Stimulated activated CD8-positive, alpha-beta memory T cell treated with anti-CD3 and anti-CD28 coated beads, Interleukin-2, amount 100 ng/mL, for 1 hour (primary cell): ENCODE measurements around the gene GALNT5.
"Not testable (repeated sequence)": the region's sequence is repeated elsewhere in the genome, so short reads cannot be mapped to it uniquely, and the experiment has no call there.

ENCODE experiments used
- DNase-seq, 2 donors: peaks; one replicate each; pipeline ENCODE4 v3.0.0-alpha.2; 2020; ENCODE audit warnings: low read depth in 2 of 2

GALNT5 gene, protein sequence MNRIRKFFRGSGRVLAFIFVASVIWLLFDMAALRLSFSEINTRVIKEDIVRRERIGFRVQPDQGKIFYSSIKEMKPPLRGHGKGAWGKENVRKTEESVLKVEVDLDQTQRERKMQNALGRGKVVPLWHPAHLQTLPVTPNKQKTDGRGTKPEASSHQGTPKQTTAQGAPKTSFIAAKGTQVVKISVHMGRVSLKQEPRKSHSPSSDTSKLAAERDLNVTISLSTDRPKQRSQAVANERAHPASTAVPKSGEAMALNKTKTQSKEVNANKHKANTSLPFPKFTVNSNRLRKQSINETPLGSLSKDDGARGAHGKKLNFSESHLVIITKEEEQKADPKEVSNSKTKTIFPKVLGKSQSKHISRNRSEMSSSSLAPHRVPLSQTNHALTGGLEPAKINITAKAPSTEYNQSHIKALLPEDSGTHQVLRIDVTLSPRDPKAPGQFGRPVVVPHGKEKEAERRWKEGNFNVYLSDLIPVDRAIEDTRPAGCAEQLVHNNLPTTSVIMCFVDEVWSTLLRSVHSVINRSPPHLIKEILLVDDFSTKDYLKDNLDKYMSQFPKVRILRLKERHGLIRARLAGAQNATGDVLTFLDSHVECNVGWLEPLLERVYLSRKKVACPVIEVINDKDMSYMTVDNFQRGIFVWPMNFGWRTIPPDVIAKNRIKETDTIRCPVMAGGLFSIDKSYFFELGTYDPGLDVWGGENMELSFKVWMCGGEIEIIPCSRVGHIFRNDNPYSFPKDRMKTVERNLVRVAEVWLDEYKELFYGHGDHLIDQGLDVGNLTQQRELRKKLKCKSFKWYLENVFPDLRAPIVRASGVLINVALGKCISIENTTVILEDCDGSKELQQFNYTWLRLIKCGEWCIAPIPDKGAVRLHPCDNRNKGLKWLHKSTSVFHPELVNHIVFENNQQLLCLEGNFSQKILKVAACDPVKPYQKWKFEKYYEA

DNA sequence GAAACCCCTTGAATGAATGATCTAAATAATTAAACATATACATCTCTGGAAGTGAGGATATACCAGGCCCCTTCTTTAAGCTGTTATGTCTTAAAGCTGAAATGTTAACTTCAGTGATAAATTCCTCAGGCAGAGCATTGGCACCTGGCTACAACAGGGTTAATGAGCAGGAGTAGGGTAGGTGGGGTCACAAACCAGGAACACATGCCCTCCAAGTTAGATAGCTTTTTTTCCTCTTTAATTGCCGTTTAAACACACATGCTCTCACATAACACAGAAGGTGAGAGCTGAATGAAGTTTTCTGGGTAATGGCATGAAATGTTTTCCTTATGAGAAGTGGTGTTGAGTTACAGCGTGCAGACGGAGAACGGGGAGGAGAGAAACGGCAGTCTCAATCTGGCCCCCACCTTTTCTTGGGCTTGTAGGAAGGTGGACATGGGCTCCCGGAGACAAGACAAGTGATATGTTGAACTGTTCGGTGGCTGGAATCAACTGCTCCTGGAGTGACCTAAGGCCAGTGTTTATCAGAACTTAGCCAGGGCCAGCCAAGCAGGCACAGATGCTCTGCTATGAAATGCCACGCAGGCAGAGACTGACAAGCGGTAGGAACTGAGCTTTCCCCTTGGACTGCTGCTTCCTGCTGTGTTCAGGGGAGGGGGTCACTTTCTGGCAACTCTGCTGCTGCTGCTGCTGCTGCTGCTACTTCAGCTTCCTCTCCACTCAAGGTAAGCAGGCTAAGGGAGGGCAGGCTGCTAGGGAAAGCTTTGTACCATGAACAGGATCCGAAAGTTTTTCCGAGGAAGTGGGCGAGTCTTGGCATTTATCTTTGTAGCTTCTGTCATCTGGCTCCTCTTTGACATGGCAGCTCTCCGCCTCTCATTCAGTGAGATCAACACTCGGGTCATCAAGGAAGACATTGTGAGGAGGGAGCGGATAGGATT is at the start of gene GALNT5:
GALNT5 (plus strand) TSS at position 394 of the 941 bp plus-strand sequence; CDS start at position 772, 378 bp downstream.
- no peak for DNase-seq

DNA sequence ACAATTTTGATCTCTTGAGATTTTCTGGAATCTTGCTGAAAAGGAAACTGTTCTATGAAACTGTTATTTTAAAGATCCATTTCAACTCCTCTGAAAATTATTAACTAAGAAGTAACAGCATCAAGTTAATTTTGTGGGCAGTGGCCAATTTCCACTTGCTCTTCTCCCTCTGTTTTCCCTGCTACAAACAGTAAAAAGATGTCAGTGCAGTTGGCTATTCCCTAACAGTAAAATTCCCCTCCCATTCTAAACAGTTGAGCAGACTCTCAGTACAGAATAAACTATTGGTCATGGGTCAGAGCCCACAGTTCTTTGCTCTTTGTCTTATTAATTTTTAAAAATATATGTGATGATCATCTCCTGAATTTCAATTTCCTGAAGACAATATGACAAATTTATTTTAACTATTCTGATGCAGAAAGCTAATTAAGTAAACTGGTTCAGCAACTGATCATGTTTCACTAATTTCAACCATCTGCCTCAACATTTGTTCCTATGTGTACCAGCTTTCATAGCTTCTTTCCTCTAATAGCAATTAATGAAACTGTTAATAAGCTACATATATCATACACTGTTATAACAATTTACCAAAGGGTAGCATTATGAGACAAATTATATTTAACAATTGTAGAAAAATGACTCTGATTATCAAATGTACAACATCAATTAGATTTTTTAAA is 41.1 kb upstream of the GALNT5 start:
- no peak for DNase-seq

DNA sequence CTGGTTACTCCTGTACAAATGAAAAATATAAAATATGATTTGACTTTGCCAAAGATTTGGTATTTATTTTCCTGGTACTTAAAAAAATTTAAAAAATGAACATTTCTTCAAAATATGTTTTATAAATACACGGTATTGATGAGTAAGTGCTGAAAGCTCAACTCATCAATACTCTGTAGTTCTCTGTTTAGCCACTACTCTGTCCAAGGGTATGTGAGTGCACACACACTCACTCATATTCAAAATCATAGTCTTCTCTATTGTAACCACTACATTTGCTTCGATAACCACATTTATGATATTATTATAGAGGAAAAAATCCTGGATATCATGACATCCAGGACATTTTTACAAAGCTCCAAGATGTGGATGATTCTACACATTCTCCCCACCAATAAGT is 40.1 kb upstream of the GALNT5 start:
- no peak for DNase-seq

DNA sequence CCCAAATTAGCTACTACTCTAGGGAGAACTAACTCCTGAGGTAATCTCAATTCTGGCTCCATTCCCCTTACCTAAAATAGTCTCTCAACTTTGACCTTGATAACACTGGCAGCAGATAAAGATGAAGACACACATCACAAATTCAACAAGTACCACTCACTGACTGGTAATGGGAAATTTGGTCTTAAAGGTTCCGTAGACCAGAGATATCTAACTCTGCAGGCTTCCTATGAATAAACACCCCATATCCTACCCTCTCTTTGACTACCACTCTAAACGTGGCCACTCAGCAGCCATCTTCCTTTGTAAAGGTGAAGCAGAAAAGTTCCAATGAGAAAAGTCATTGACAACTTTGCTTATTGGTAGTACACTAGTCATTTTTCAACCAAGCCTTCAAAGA is 38.6 kb upstream of the GALNT5 start:
- DNase-seq, result no peak

DNA sequence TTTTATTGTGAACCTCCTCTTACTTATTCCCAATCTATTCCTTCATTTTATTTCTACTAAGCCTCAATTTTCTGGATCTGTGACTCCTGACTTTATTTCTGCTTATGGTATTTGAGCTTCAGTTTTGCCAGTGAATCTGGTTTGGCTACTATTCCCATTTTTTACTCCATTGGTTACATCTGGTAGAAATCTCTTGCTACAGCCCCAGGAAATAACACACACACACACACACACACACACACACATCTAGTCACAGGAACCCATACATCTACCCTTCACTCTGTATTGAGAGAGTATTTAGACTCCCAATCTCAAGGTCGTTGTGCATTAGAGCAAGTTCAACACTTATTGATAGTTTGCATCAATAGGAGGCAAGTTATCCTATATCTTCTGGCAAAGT is 37.0 kb upstream of the GALNT5 start:
- no peak for DNase-seq

DNA sequence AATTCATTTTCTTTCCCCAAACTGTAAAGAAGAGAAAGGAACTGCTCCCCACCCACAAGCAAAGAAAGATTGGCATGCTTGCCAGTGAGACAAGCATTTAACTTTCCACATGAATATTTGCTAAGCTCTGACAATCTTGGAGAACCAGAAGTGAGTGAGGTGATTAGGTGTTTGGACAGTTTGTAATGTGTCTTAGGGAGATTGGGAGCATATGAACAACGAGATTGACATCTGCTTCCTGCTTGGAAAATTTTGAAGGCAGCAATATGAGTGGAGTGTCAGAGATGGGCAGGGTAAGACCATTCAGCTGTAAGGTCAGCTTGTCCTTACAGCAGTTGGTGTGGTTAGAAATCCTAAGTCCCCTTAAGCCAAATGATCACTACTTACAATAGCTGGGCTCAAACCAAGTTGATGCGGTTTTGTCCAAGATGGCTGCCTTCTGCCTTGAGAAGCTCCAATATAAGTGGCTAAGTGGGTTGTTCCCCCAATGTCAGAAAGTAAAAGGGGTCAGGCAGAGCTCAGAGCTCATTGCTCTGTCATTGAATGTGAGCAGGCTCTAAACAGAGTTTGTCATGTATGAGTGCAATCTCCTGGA is 36.0 kb upstream of the GALNT5 start:
- no peak for DNase-seq

DNA sequence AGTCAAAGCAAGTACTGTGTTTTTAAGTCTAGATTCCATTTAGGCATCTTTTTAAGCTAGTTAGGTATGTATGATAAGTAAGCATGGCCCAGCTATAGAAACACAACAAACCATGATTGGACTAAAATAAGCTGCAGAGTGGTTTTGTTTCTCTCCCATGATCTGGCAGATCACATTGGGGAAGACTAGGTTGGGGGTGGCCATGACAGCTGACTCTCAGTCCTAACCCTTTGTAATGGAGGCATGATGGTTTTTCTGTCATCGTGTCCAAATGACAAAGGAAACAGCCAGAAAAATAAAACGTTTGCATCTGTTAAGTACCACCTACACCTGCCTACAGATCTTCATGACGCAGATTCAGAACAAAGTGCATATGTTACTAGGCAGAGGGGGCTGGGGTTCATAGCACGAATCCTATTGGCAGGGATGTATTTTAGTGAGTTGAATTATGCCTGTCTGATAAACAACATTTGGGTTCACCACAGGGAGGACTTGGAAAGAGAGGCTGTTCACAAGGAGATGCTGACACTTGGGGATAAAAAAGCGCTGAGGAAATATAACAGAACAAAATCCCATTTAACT is 33.8 kb upstream of the GALNT5 start:
- no peak for DNase-seq

DNA sequence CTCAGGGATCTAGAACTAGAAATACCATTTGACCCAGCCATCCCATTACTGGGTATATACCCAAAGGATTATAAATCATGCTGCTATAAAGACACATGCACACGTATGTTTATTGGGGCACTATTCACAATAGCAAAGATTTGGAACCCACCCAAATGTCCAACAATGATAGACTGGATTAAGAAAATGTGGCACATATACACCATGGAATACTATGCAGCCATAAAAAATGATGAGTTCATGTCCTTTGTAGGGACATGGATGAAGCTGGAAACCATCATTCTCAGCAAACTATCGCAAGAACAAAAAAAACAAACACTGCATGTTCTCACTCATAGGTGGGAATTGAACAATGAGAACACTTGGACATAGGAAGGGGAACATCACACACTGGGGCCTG is 33.1 kb upstream of the GALNT5 start:
- not testable (repeated sequence) for DNase-seq

DNA sequence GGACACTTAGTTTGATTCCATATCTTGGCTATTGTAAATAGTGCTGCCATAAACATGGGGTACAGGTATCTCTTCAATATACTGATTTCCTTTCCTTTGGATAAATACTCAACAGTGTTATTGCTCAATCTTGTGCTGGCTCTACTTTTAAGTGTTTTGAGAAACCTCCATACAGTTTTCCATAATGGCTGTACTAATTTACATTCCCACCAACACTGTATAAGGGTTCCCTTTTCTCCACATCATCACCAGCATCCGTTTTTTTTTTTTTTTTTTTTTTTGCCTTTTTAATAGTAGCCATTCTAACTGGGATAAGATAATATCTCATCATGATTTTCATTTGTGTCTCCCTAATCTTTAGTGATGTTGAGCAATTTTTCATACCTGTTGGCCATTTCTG is 29.9 kb upstream of the GALNT5 start:
- no peak for DNase-seq

DNA sequence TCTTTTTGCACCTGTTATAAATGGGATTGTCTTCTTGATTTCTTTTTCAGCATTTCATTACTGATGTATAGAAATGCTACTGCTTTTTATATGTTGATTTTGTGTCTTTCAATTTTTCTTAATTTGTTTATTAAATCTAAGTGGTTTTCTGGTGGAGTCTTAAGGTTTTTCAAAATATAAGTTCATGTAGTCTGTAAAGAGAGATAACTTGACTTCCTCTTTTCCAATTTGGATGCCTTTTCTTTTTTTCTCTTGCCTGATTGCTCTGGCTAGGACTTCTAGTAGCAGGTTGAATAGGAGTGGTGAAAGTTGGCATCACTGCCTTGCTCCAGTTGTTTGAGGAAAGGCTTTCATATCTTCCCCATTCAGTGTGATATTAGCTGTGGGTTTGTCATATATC is 28.6 kb upstream of the GALNT5 start:
- no peak for DNase-seq

DNA sequence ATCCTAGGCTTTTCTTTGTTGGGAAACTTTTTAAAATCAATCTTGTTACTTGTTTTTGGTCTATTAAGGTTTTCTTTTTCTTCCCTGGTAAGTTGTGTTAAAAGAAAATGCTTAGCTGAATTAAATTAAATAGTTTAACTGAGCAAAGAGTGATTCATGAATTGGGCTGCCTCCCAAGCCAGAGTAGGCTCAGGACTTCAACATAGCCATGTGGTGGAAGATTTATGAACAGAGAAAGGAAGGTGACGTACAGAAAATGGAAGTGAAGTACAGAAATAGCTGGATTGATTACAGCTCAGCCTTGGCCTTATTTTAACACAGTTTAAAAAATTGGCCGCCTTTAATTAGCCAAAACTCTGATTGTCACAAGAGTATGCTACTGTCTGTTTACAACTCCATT is 27.9 kb upstream of the GALNT5 start:
- DNase-seq, result no peak

DNA sequence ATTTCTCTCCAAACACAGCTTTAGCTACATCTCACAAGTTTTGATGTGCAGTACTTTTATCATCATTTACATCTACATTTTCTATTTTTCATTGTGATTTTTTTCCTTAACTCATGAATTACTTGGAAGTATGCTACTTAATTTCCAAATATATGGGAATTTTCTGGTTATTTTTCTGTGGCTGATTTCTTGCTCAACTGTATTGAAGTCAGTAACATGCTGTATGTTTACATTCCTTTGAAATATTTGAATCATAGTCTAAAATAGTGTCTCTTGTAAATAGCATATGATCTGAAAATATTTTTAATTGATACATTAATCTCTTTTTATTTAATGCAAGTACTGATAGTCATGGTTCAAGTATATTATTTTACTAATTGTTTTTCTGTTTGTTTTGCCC is 26.0 kb upstream of the GALNT5 start:
- DNase-seq, result no peak

DNA sequence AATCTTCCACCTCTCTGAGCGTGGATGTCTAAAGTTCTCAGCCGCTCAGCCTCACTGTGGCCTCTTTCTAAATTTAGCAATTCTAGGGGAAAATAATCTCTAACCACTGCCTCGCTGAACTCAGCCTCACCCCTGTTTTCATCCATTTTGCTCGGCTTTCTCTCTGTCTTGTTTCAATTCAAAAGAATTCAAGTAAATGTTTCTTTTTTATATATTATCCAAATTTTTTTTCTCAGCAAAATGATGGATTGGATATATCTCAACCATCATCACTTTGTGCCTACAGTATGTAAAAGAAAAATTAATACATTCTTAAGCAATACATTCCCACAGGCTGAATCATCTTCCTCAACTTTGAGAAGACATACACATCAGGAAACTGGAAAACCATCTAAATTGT is 24.0 kb upstream of the GALNT5 start:
- no peak for DNase-seq

DNA sequence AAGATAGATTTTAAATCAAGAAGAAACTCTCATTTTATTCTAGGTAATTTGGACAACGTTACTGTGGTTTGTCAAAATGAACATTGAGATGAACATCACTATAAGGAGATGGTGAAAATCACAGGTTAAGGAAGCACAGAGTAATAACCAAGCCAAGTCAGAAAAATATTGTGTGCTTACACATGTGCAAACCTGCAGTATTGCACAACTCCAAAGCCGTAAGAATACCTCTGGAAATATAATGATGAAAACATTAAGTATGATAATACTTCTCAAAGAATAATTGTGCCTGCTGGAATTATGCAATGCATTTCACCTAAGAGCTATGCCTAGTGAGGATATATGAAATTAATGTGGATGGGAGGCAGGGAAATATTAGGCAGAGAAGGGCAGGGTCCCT is 21.1 kb upstream of the GALNT5 start:
- DNase-seq, result no peak

DNA sequence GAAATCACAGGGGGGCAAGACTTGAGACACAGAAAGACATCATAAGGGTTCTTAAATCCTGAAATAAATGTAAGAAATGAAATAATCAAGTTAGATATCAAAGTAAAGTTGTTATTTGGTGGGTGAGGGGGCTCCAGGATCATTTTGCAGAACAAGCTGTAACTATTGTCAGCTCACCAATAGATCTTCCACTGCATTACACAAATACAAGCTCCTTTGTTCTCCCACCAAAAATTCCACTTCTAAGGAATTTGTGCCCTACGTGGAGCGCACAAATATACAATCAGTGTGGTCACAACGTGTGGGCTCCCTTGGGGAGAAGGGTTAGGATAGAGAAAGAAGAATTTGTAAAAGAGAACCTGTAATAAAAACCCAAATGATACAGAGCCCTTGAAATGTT is 19.2 kb upstream of the GALNT5 start:
- no peak for DNase-seq

DNA sequence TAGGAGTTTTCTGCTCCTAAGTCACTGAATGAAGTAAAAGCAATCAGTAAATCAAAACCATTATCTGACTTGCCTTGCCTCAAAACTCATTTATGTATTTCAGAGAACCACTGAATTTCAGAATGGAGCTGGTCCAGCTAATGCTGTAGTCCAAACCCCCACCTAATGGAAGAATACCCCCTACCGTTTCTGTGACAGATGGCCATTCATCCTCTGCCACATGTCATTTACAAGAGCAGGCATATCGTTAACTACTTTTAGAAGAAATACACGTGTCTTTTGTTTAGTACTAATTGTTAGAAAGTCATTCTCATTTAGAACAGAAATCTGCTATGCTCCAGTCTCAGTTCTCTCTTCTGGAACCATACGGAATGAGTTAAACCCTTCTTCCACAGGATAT is 12.8 kb upstream of the GALNT5 start:
- DNase-seq, result no peak

DNA sequence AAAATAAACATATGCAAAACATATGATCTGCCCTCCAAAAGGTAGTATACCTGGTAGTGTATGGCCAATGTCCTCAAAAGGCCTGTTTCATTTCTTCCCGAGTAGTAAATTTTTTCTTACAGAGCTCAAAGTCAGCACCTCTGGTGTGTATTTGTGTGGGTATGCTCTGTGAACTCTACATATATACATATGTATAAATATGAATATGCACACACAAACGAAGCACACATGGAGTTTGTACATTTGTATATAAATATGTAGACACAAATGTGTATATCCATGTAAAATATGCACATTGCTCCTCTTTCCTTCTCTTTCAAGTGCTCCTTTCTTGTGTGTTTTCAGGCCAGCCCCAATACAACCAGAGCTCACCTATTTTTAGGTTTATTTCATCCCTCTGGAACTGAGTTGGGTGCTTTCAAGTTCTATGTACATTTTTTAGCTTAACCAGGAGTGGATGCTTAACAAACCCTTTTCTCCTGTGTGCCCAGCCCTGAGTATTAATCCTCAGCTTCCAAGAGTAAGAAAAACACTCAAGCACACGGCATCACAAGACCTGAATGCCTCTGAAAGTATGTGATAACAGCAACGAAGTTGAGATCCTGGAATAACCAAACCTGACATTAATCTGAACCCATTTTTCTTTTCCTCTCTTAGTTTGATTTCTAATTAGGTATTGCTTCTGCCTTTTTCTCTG is 12.2 kb upstream of the GALNT5 start:
- no peak for DNase-seq

DNA sequence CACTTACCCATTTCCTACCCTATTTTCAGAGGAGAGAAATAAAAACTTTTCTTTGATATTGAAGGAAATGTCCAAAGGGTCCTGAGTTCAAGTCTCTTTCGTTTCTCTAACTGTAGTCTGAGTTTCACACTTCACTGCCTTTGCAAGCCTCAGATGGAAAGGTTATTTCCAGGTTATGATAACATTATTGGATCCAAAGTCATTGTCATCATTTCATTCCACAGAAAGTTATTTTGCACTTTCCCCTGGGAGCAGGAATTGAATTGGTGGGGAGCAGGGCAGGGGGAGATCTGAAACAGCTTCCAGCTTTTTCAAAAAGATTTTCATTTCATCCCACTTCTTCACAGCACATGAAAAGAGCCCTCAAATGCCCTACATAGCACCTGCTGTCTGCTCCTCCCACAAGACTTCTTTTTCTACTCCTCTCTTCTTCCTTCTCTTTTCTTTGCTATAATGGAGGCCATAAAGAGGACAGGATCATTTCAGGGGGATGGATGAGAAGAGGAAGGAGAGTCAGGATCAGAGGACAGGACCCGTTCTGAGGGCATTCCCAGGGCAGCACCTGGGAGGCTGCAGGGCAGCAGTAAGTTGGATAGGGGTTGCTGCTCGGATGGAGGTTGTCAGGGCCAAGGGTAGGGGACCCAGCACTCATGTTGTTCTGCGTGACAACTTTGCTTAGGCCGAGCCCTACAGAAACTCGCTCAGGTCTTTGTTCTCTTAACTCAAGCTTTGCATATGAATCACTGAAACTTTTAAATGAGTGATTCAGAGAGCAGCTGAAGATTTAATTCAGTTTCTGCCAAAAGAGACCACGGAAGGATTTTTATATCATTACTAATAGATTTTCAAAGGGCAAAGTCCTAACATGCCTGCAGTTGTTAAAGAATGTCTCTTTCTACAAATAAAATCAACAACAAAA is 11.4 kb upstream of the GALNT5 start:
- DNase-seq, result no peak
